GF-D8 (cell line): ENCODE measurements around the gene TMPRSS7.
"Not testable (repeated sequence)": the region's sequence is repeated elsewhere in the genome, so short reads cannot be mapped to it uniquely, and the experiment has no call there.

Experiments used
- DNase-seq: peaks from one replicate; lab custom pipeline; 2025; lab: John Stamatoyannopoulos, UW

Gene TMPRSS7

DNA sequence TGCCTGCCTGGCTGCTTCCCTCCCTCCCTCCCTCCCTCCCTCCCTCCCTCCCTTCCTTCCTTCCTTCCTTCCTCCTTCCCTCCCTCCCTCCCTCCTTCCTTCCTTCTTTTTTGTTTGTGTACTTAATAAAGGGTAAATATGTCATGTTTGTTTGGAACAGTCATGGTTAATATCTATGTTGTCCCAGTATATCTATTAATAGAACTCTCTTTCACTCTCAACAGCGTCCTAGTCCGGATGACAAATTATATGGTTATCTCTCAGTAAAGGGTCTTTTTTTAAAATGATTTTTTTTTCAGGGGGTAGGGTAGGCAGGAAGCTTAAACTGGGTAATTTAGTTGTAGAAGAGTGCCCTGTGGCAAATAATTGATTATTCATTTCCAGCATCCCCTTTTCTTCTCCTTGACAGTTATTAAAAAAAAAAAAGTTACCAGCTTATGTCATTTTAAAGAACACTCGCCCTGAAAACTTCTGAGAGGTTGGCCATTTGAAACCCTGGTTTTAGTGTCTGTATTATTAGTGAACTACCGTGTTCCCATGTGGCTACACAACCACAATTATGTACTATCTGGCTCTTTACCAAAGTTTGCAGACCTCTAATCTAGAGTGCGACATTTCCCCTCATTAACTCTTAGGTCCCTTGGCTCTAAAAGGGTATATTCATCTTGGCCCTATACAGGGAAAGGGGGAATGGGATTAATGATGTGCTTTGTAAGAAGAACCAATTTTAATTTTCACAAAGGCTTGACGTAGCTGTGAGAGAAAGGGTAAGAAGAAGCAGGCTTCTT is 22.1 kb upstream of the TMPRSS7 start:
- no peak for DNase-seq

DNA sequence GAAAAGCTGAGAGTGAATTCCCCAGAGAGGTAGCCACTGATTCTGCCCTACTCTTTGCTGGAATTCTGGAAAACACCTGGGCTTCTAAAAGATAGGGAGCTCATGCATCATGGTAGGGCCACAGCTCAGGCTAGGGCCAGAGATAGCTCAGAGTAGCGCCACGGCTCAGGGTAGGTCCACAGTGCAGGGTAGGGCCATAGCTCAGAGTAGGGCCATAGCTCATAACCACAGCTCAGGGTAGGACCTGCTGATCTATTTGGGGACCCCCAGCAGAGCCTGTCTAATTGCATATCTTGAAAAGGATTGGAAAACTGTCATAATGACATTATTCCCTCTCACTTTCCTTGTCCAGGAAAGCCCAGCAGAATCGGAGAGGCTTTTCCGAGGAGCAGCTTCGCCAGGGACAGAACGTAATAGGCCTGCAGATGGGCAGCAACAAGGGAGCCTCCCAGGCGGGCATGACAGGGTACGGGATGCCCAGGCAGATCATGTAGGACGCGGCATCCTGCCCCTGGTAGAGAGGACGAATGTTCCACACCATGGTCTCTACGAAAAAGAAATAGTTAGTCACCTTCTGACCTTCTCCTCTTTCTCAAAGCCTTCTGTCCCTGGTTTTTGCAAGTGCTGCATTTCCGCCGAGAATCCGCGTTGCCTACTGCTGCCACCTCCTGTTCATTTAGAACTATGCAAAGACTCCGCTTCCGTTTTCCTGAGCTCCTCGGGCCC is 21.3 kb upstream of the TMPRSS7 start:
- no peak for DNase-seq

DNA sequence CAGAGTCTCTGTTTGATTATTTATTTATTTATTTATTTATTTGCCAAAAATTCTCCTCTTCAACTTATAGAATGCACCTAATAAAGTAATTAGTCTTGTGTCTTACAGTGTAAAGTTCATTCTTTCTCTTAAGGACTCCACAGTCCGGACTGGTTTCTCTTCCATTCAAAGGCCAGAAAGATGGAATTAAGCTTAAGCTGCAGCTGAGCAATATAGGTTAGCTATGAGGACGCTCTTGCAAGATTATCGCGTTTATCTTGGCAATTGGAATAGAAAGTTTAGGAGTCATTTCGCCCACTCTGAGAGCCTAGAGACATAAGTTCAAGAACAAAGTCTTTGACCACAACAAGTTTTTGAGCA is 20.8 kb upstream of the TMPRSS7 start:
- DNase-seq, result no peak

DNA sequence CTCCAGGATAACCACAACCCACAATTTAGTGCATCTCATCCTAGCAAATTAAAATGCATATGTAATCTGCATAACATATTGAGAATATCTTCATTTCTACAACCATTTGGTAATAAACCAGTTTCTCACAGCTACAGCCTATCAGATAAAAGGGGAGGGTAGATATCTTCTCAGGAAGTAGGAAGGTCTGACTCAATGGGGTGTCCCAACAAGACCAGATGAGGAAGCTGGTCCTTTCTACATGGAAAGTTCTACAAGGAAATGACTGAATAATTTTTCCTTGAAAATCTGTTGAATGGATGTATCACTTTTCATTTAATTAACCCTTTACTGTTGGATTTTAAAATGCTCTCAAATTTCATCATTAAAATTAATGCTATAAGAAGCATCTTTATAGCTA is 17.4 kb upstream of the TMPRSS7 start:
- DNase-seq, result no peak

DNA sequence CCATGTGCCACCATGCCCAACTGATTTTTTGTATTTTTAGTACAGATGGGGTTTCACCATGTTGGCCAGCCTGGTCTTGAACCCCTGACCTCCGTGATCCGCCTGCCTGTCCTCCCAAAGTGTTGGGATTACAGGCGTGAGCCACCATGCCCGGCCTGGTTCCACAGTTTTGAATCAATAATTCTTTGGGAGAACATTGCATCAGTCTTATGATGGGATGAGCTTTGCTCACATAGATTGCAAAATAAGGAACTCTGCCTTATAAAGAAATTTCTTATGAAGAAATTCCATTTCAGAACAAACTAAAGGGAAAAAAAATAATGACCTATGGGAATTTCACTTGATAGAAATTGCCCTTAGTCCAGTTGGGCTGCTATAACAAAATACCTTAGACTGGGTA is 15.8 kb upstream of the TMPRSS7 start:
- no peak for DNase-seq

DNA sequence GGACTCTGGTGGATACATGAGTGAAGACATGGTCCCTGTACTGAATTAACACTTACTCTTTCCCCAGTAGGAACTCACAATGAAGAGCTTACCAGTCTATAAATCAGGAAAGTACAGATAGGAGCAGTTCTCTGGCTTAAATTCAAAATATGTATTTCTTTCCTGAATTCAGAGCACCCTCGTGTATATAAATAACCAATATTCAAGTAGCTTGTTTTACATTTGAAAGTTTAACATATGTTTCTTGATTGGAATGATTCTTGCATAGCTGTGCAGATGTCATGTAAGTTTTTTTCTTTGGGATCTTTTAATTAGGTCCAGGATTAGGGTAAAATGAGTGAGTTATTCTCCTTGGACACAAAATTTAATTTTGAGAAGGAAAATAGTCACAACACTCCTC is 14.8 kb upstream of the TMPRSS7 start:
- no peak for DNase-seq

DNA sequence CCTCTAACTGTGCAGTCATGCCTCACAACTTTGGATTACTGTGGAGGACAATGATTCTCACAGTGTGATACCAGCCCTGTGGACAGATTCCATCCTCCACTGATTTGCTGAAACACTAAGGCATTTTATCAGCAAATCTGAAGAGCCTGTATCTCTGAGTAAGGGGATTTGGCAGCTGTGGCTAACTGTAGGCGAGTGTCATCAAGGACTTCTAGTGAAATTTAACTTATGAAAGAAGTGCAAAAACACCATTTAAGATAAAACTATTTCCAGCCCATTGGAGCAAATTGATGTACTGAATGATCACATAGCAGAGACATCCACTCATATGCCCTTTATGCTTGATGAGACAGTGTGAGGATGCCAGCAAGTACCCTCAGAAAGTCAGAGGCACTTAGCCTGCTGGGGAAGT is 13.9 kb upstream of the TMPRSS7 start:
- no peak for DNase-seq

DNA sequence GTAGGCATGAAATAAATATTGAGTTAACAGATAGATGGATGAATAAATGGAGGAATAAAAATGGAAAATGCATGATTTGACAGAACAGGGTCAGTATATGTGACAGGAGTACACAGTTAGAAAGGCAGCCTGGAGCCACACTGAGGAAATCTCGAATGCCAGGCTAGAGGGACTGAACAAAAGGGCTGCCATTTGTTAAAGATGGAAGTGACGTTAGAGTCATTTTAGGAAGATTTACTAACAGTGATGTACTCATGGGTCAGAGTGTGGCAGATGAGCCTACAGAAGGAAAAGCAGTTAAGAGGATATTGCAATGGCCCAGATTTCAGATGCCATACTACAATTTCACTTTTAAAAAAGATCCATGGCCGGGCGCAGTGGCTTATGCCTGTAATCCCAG is 7.4 kb upstream of the TMPRSS7 start:
- no peak for DNase-seq

DNA sequence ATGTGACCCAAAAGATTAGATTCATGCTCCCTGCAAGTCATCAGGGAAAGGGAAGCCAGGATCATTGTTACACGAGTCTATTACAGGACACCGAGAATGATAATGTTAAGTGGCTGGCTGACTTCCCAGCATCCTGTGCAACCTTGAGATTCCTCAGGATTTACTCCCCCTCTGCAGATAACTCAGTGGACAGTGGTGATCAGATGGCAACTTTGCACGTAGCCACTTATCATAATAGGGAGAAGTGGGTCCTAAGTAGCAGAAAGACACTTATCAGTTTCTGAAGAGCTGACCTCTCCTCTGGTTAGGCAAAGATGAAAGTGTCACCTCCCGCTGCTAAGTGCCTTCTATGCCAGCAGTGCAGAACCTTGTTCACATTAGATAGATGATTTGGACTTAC is 6.7 kb upstream of the TMPRSS7 start:
- DNase-seq, result no peak

DNA sequence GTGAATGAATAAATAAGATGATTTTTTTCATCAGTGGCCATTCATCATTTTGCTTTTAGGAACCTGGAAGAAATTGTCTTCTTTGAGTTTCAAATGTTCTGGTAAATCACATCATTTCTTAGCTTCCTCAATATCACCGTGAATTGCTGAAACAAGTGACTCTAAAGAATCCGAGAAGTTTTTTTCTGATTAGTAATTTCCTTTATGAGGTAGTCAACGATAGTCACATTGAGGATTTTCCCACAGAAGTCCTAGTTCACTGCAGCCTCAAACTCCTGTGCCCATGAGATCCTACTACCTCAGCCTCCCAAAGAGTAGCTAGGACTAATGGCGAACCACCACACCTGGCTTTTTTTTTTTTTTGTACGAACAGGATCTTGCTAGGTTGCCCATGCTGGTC is 3.6 kb upstream of the TMPRSS7 start:
- DNase-seq, result no peak

DNA sequence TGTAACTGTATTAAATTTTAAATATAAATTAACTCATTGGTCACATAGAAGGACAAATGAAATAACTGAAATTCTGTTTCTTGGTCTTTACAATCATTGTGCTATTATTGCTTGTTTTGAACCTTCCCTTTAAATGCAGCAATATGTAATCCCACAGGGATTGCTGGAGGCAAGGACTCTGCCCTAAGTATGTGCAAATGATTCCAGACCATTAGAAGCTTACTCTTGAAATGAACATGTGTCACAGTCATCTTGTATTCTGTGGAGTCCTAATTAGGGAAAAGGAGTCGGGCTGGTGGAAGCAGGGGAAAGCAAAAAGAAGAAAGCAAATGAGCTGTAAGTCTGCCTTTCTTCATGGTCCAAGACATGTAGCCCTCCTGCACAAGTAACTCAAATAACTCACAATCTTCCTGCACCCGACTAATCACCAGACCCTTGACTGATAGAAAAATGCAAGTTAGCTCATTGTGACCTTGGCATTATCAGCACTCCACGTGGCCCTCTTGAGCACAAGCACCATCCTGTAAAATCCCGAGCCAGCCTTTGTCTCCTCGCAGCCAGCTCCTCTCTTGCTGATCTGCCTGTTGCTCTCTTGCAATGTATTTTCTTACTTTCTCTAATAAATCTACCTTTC is 2.3 kb upstream of the TMPRSS7 start:
- DNase-seq, result no peak

DNA sequence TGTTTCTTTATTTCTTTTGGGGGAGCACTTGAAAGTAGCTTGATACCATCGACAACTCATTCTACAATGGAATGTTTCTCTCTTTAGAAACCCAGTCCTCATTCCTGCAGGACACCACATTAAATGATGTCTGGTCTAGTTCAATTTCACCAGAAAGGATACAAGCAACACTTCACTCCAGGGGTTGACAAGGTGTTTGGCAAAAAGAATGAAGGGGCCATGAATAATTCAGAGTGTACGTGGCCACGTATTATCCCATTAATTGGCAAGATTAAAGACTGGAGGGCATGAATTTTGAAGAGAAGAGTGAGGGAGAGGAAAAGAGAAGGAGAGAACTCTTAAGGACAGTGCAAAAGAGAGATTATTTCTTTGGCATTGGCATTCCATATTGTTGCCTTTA is 705 bp downstream of the TMPRSS7 start:
- no peak for DNase-seq

DNA sequence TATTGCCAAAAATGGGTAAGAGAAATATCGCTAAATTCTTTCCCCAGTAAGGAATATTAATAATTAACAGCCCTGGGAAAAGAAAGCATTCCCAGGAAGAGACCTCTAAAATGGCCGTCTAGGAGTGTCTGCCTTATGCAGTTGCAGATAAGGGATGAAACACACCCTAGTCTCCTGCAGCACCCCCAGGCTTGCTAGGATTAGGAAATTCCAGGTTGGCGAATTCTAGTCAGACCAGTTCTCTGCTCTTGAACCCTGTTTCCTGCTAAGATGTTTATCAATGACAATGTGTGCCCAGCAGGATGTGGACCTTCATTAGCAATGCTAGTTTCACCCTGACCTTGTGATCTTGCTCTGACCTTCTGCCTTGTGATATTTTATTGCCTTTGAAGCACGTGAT is 2.7 kb downstream of the TMPRSS7 start:
- DNase-seq, result not testable (repeated sequence)

DNA sequence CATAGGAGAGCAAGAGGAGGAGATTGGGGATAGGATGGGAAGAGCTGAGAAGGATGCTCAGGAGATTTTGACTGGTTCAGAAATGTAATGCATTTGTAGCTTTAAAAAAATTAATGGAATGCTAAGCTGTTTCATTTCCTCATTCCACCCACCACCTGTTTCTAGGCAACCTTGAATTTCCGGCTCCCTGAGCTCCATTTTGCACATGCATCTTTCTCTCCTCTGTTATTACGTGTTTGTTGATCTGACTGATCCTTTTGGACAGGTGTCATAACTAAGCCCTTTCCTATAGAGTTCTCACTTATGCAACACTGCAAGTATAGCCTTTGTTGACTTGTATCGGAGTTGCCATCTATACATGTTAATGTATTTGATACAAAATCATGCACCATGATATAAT is 4.3 kb downstream of the TMPRSS7 start:
- no peak for DNase-seq

DNA sequence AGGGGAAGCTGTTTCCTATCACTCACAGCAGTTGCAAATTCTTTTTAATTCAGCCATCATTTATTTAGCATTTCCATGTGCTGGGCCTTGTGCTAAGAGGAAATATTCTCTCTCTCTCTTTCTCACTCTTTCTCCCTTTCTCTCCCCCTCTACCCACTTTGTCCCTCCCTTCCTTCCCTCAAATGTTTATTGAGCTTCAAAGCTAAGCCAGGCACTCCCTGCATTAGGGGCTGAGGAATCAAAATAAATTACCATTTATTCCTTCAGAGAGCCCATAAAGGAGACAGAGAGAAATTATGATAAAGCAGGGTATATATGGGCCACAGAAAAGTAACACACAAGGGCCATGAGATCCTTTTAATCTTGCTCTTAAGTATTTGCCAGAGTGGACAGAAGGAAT is 6.8 kb downstream of the TMPRSS7 start:
- DNase-seq, result no peak

DNA sequence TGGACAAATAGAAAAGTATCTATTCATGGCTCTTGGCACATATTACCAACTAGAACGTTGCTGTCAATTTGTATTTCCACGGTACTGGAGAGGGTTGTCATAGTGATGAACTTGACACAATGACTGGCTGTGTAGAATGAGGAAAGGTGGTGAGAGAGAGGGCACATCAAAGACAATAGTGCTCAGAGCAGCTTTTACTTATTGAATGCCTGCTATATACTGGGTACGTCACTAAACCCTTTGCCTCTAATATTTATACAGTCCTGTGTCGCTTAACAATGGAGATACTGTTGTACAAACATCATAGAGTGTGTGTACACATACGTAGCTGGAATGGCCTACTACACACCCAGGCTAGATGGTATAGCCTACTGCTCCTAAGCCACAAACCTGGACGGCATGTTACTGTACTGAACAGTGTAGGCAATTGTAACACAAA is 8.3 kb downstream of the TMPRSS7 start:
- DNase-seq, result no peak

DNA sequence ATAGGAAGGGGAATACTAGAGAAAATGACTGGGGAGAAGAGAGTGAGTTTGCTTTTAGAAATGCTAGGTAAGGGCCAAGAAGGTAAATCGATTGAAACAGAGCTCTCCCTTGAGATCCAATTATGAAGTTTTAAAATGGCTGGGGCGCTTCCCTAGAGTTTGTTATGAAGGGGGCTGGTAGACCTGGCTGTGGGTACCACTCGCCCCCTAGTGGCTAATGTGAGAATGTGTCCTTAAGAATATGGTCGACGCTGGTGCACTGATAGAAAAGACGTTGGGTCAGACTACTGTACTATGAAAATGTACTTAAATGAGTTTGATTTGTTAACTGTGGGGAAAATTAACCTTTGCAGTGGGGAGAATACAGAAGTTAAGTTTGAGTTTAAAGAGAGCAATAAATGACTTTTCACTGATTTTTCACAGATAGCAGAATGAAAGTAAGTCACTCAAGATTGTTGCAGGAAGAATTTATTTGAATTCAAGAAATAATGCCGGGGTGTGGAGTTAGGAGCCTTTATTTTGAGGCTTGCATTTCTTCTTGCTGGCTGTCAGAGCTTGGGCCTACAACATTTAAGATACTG is 9.2 kb downstream of the TMPRSS7 start:
- DNase-seq, result peak; percentile 8

DNA sequence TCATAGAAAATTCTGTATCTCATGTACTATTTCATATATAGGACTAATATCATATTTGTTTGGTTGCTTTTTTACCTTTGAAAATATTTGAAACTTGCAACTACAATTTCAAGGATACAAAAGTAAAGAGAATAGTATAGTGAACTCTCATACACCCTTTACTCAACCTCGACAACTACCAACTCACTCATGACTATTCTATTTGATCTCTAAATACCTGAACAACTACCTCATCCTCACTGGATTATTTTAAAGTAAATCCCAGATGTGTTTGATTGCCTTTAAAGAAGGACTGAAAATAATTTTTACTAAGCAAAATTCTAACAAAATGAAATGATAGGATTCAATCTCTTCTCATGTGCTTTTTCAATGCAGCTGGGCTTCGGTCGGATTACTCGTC is 12.1 kb downstream of the TMPRSS7 start:
- no peak for DNase-seq

DNA sequence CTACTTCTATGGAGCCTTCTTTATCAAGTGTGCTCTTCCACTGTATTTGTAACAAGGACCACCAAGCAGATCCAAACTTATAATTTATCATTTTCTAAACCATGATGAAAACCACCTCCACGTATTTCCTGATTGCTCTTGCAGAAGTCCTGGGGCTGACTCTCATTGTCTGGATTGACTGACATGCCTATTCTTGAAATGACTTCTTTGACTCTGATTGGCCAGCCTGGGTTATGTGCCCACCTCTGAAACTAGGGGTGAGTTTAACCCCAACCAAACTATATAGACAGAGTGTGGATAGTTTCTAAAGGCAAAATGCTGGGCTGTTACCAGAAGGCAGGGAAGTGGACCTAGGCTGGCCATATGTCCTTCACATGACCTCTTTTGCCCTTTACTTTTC is 12.7 kb downstream of the TMPRSS7 start:
- DNase-seq, result no peak

DNA sequence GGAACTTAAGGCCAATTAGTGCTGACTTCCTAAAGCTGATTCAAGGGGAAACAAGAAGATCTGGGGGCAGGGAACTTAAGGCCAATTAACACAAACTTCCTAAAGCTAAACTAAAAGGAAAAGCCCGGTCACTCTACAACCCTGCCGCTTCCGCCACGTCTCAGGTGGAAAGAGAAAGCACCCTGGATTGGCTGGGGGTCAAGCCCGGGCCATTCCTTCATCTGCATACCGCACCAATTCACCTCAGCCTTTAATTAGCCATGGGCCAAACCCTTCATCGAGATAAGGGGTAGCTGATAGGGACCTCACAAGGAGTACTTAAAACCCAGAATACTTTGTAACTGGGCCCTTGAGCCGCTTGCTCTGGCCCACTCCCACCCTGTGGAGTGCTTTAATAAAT is 14.4 kb downstream of the TMPRSS7 start:
- no peak for DNase-seq

DNA sequence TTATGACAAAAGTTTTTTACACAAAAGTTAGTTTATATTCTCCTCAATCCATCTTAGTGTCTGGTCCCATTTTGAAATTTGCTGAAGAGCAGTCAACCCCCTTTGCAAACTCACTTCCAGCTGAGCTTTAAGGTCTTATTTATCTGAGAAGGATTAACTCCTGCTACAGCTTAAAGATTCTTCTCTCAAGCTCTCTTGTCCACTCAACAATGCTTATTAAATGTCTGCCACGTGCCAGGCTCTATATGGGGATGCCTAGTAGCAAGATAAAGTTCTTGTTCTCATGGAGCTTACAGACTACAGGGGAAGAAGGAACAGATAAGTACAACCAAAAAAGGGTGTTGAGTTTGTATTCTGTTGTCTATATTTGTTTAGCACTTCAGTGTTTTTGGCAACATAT is 18.7 kb downstream of the TMPRSS7 start:
- no peak for DNase-seq

DNA sequence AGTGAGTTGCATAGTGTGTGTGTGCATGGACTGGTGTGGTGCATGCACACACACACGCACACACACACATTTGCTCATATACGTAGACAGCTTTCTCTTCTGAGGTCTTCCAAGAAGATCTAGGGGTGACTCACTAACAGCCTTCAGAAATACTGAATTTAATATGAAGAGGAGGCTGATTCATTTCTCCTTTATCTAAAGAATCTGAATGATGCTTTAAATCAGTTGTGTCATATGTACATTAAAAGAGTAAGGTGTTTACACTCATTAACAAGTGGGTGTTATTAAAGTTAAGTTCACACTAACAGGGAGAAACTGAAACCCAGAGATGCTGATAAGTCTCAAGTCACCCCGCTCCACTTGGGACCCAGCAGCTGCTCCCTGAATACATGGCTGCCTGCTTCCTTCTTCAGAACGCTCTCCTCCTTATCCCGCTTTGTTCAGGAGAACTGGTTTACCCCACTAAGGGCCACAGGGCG is 22.0 kb downstream of the TMPRSS7 start:
- no peak for DNase-seq

DNA sequence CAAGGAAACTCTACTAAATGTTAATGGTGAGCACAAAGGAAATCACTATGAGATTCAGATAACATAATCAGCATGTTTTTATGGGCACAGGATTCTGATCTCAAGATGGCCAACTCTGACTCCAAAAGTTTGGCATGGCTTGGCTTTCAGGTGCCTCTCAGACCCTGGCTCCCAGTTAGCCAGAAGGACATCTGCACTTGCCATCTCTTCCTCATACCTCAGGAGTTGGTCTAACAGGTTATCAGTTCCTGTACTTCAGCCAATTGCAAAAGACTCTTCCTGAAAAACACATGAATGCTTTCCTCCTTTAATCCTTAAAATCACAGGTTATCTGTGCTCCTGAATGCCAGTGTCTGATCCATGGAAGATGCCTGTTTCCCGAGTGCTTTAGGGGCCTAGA is 25.0 kb downstream of the TMPRSS7 start:
- DNase-seq, result no peak
